ENCODE data around the gene FAM228B.
"Not testable (repeated sequence)": the region's sequence is repeated elsewhere in the genome, so short reads cannot be mapped to it uniquely, and the experiment has no call there.

Gene FAM228B

GRCh38 chr2:24162494-24162893, 39.2 kb downstream of the FAM228B start:
- no peak for DNase-seq

- DNase-seq = no peak
Observed at GRCh38 chr2:24163186-24163585, 39.9 kb downstream of the FAM228B start.

- DNase-seq = no peak
Observed at GRCh38 chr2:24163601-24164000, 40.3 kb downstream of the FAM228B start.

GRCh38 chr2:24164416-24164973, 41.2 kb downstream of the FAM228B start:
- peak; percentile 34 for DNase-seq

- no peak for DNase-seq
Observed at GRCh38 chr2:24169023-24169422, 45.8 kb downstream of the FAM228B start.

- DNase-seq = no peak
Observed at GRCh38 chr2:24174851-24175277, 51.6 kb downstream of the FAM228B start, which contains the start of gene FAM228A. Gene FAM228A (plus strand): TSS chr2:24175053. CDS start chr2:24175481, 428 bp downstream.

GRCh38 chr2:24175631-24176187, 52.4 kb downstream of the FAM228B start:
- DNase-seq = no peak

- no peak for DNase-seq
Observed at GRCh38 chr2:24176326-24176725, 53.1 kb downstream of the FAM228B start.

GRCh38 chr2:24179683-24180082, 56.4 kb downstream of the FAM228B start:
- no peak for DNase-seq

GRCh38 chr2:24181849-24182248, 58.6 kb downstream of the FAM228B start:
- DNase-seq = no peak

- no peak for DNase-seq
Observed at GRCh38 chr2:24182507-24182906, 59.2 kb downstream of the FAM228B start.

GRCh38 chr2:24183366-24184069, 60.2 kb downstream of the FAM228B start:
- DNase-seq = no peak

- no peak for DNase-seq
Observed at GRCh38 chr2:24189551-24189950, 66.3 kb downstream of the FAM228B start.

GRCh38 chr2:24190503-24190902, 67.2 kb downstream of the FAM228B start:
- DNase-seq = no peak

GRCh38 chr2:24191156-24191555, 67.9 kb downstream of the FAM228B start:
- DNase-seq = no peak

GRCh38 chr2:24191848-24192247, 68.6 kb downstream of the FAM228B start:
- no peak for DNase-seq

- DNase-seq = not testable (repeated sequence)
Observed at GRCh38 chr2:24197213-24197612, 73.9 kb downstream of the FAM228B start.

GRCh38 chr2:24199968-24200590, 76.8 kb downstream of the FAM228B start:
- DNase-seq = no peak

- DNase-seq = no peak
Observed at GRCh38 chr2:24200799-24201198, 77.5 kb downstream of the FAM228B start.

GRCh38 chr2:24203029-24203786, 79.9 kb downstream of the FAM228B start:
- no peak for DNase-seq

- no peak for DNase-seq
Observed at GRCh38 chr2:24203787-24204150, 80.5 kb downstream of the FAM228B start.

GRCh38 chr2:24204505-24204904, 81.2 kb downstream of the FAM228B start:
- DNase-seq = no peak

GRCh38 chr2:24205131-24205530, 81.9 kb downstream of the FAM228B start:
- DNase-seq = peak; percentile 1

Data from NCI-H1694 (cell line).